OCI-LY7 (cell line): ENCODE data around the gene PFN1.

Source experiments
- EZH2phosphoT487 ChIP-seq: fragments of 200-600 bp; sonication (generic); IDR thresholded peaks from 2 replicates; pipeline ENCODE4 v1.6.1; 2018; ENCODE audit warnings: low read depth, borderline replicate concordance, mild to moderate bottlenecking, mixed run types, antibody characterized with exemption, low read length, moderate library complexity, mixed read lengths
- TF ChIP-seq, protein P1 (sequence below): fragments of 200-600 bp; sonication (generic); conservative IDR thresholded peaks from 2 replicates; pipeline ENCODE4 v1.5.1; 2014; ENCODE audit warnings: mild to moderate bottlenecking, antibody characterized with exemption, low read length, moderate library complexity, mixed read lengths

DNA sequence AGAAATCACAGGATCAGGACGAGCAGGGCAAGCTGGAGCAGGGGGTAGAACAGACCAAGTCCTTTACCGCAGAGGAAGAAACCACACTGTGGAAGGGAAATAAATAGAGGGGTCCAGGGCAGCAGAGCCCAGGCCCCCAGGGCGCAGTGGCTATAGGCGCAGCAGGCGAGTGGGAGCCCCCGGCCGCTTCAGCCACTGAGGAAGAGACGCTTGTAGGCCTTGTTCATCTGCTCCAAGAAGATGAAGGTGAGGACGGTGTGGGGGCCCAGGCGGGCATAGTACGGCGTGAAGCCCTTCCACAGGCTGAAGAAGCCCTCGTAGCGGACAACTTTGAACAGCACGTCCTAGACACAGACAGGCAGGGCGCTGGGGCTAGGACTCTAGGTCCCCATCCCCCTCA is 10.8 kb downstream of the PFN1 start:
- TF ChIP-seq, protein P1, sequence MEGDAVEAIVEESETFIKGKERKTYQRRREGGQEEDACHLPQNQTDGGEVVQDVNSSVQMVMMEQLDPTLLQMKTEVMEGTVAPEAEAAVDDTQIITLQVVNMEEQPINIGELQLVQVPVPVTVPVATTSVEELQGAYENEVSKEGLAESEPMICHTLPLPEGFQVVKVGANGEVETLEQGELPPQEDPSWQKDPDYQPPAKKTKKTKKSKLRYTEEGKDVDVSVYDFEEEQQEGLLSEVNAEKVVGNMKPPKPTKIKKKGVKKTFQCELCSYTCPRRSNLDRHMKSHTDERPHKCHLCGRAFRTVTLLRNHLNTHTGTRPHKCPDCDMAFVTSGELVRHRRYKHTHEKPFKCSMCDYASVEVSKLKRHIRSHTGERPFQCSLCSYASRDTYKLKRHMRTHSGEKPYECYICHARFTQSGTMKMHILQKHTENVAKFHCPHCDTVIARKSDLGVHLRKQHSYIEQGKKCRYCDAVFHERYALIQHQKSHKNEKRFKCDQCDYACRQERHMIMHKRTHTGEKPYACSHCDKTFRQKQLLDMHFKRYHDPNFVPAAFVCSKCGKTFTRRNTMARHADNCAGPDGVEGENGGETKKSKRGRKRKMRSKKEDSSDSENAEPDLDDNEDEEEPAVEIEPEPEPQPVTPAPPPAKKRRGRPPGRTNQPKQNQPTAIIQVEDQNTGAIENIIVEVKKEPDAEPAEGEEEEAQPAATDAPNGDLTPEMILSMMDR, result no peak
- TF ChIP-seq EZH2phosphoT487, result no peak
